Subcutaneous adipose tissue (tissue), 4 donors: ENCODE measurements around the gene SLC6A11. TPM values are rescaled to one million over a fixed set of nuclear protein-coding genes. Genes with fewer than 3 reads are reported as not detected.

Source experiments
- CTCF ChIP-seq: fragments of 450-650 bp; IDR thresholded peaks from one replicate; pipeline ENCODE4 v1.5.1; 2016; ENCODE audit warnings: low read depth, mild to moderate bottlenecking, control low read depth, antibody characterized with exemption, moderate library complexity
- total RNA-seq, 4 donors: library from RNA; depleted of rRNA; stranded (reverse); fragments of >200 nt; gene quantifications; one replicate each; pipeline ENCODE4 v1.1.0, GENCODE V29; 2016

SLC6A11 gene
- under 1 TPM in 1 of 4 donors, not detected in 3; 0.16 TPM for total RNA-seq

GRCh38 chr3:10816019-10816862, at the start of gene SLC6A11:
Gene SLC6A11, plus strand, starts transcription at chr3:10816228. Its CDS starts 38 bp downstream, at chr3:10816266.
- TF ChIP-seq CTCF = no peak

- TF ChIP-seq CTCF = no peak
Measured at GRCh38 chr3:10768708-10769394, 47.2 kb upstream of the SLC6A11 start.

- no peak for TF ChIP-seq CTCF
Measured at GRCh38 chr3:10770547-10770946, 45.5 kb upstream of the SLC6A11 start.

- TF ChIP-seq CTCF = no peak
Measured at GRCh38 chr3:10770981-10771380, 45.0 kb upstream of the SLC6A11 start.

- TF ChIP-seq CTCF = no peak
Measured at GRCh38 chr3:10771486-10772270, 44.4 kb upstream of the SLC6A11 start.

- TF ChIP-seq CTCF = no peak
Measured at GRCh38 chr3:10772271-10773161, 43.5 kb upstream of the SLC6A11 start.
